GM19372 (cell line): ENCODE results near the gene CAPN9.
"Not testable (repeated sequence)": the region's sequence is repeated elsewhere in the genome, so short reads cannot be mapped to it uniquely, and the experiment has no call there.

ENCODE experiments used
- ATAC-seq: cut with Tn5 transposase; IDR thresholded peaks from one replicate; pipeline ENCODE4 v1.9.1; 2021; ENCODE audit warnings: mild to moderate bottlenecking, low read depth, moderate library complexity; ENCODE audit not compliant: unreplicated experiment

Gene CAPN9

DNA sequence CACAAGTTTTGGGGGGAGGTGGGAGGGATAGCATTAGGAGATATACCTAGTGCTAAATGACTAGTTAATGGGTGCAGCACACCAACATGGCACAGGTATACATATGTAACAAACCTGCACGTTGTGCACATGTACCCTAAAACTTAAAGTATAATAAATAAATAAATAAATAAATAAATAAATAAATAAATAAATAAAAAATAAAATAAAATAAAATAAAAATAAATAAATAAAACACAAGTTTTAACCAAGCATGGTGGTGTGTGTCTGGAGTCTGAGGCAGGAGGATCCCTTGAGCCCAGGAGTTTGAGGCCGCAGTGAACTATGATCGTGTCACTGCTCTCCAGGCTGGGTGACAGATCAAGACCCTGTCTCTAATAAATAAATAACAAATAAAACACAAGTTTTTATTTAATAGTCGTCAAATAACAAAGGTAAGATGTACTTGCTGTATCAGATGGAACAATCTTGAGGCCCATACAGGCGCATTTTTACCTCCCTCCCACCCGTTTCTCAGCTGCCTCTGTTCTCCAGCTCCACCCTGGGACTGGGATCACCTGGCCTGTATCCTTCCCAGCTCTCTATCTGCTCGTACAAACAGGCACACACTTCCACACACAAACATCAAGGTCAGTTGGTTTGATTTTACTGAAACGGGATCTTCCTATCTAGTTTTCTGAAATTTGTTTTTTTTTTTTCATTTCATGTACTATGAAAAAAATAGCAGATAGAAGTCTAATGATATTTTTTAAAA, 20.8 kb downstream of the CAPN9 start:
- ATAC-seq, result not testable (repeated sequence)

DNA sequence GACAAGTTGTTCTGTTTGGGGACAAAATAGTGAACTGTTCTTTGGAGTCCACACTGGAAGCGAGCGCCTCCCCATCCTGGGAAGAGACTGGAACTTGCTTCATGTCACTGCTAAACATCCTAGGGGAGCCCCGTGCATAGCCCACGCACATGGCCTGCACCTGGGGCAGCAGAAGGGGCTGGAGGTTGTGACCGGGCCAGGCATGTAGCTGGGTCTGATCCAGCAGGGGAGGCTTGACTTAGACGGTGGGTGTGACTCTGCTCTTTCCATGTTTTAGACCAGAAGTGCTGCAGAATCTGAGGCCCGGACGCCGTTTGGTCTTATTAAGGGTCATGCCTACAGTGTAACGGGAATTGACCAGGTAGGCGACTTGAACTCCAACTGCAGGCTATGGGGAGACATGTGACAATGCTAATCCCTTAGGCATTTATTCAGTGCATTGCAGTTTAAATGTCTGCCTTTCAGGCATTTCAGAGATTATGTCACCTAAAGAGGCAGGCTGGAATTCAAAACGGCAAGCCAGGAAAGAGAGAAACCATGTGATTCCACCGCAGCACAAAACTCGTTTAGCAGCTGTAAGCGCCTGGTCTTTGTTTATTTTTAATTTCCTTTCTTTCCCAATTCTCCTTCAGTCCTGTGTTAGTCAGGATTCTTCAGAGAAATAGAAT, 21.8 kb downstream of the CAPN9 start:
- no peak for ATAC-seq

GRCh38 chr1:230770317-230770716, 23.1 kb downstream of the CAPN9 start:
- no peak for ATAC-seq

DNA sequence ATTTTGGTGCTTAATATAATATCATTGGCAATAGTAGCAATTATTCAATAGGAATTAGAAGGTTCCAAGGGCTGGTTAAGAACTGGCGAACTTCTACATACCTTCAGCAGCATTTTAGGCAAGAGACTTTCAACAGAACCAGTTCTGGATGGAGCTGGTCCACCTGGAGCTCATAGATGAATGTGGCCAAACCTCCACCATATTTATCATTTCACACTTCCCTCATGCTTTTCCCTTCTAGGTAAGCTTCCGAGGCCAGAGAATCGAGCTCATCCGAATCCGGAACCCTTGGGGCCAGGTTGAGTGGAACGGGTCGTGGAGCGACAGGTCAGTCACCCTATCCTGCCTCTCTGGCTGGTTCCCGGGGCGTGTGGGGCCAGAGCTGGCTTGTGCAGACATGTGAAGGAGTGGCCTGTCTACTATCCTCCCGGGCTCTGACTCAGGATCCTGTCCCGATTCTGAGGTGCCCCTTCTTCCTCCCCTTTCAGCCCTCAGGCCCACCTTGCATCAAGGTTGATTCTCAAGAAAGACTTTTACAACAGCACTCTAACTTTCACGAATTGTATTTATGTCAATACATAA, 24.7 kb downstream of the CAPN9 start:
- ATAC-seq, result no peak

- no peak for ATAC-seq
Measured at GRCh38 chr1:230772457-230773395, 25.5 kb downstream of the CAPN9 start.

- no peak for ATAC-seq
Measured at GRCh38 chr1:230773396-230774033, 26.3 kb downstream of the CAPN9 start.

- no peak for ATAC-seq
Measured at GRCh38 chr1:230778916-230779590, 31.9 kb downstream of the CAPN9 start.

GRCh38 chr1:230781131-230781530, 33.9 kb downstream of the CAPN9 start:
- ATAC-seq, result no peak

DNA sequence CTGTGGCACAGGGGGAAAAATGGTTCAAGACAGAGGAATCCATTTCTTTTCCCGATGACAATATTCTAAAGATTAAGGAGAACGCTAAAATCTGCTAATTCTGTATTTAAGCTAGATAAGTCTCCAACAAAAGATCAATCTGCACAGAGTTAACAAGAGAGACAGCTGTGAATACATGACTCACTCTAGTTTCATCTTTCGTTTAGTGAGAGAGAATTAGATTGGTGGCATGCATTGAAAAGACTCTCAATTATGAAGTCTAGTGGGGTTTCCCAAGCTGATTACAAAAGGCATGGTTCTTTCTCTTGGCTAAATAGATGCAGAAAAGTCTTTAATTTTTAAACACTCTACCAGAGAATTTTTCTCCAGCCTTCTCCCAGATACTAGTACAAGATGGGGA, 34.4 kb downstream of the CAPN9 start:
- ATAC-seq, result no peak

DNA sequence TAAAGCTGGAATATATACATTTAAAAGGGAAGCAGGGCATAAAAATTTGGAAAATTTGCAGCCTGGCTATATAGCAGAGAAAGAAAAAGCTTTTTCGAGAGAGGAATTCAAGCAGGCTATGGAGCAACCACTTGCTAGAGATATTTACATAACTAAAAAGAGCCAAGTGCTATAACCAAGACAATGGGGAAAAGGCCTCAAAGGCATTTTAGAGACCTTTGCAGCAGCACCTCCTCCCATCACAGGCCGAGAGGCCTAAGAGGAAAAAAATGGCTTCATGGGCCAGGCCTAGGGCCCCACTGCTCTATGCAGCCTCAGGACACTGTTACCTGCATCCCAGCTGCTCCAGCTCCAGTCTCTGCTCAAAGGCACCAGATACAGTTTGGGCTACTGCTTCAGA, 37.0 kb downstream of the CAPN9 start:
- ATAC-seq, result no peak

DNA sequence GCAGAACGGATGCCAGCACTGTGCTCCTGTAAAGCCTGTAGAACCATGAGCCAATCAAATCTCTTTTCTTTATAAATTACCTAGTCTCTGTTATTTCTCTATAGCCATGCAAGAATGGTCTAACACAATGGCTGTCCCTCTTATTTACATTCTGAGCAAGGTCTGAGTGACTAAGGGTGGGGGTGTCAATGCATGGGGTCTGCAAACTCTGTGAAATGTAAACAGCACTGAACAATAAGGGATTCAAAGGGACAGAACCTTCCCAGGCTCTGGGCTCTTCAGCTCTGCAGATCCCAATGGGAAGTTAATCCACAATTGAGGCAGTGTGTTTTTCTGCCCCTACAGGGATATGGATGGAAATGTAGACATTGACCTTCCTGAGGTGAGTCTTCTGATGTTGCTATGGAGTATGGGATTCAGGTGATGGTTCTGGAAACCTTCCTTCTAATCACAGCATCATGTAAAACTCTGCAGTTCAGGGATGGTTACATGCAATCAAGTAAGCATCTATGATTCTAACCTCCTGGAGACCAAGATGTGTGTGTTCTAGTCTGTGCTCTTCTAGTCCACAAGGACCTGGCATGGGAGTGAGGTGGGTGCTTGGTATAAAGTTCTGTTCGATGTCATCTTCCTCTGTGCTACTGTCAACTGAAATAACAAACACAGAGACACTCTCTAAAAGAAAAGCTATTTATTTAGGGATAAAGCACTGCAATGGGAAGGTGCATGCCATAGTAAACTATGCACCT, 38.6 kb downstream of the CAPN9 start:
- ATAC-seq, result no peak

DNA sequence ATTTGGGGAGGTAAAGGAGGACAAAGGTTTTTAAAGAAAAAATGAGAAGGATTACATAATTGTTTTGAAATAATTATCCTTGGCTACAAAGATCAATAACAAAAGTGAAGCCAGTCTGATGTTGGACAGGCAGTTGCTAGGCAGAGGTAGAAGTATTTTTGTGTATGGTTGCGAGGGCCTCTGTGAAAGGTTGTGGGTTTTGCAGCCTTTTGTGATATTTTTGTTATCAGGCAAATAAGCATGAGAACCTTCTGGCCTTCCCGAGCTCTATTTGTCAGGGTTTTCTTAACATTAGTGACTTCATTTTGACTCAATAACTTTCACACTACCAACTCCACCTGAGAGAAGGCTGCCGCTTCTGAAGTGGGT, 39.2 kb downstream of the CAPN9 start:
- ATAC-seq, result no peak

DNA sequence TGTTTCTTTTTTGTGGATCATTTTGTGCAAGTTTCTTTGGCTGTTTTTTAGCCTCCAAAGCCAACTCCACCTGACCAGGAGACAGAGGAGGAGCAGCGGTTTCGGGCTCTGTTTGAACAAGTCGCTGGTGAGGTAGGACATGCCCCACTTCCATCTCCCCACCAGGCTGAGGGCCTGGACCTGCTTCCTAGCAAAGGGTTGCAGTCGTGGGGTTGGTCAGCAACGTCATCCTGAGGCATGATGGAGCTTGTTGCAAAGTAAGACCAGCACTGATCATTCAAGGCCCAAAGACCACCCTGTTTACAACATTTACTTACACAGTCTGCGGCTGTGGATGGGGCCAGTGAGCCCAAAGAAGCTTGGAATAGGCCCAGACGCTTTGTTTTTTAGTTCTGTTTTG, 40.3 kb downstream of the CAPN9 start:
- no peak for ATAC-seq

GRCh38 chr1:230788561-230789275, 41.5 kb downstream of the CAPN9 start:
- no peak for ATAC-seq

DNA sequence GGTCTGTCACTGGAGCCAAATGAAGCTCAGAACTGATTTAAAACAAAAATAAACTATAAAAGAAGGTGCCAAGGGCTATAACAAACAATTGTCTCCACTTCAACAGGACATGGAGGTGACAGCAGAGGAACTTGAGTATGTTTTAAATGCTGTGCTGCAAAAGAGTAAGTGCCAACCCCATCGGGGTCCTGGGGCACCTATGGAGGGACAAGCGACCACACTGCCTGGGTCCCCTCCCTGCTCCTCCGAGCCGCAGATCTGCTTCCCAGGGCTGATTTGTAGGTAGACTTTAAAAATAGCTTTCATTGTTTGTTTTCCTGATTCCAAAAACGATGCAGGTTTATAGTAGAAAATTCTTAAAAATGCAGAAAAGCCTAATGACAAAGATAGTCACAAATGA, 42.8 kb downstream of the CAPN9 start:
- no peak for ATAC-seq

DNA sequence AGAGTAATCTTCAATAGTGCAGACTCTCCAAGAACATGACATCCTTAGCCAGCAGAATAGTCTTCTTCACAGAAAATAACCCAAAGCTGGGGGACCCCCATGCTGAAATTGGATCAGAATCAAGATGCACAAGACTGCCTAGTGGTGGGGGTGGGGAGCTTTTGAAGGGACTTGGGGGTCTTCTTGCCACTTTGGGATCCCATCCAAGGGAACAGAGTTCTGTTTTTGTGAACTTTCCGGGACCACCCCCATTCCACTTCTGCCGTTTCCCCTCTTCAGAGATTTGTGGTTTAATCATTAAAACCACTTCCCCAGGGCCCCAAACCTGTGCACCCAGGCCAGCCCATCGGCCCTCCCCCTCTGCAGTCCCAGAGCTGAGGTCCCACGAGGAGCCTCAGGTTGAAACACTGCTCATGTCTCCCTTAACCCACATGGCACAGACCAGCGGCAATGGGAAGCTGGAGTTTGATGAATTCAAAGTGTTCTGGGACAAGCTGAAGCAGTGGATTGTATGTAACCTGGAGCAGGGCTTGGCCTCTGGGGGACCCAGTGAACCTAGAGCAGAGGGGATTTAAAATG, 44.9 kb downstream of the CAPN9 start:
- ATAC-seq, result no peak

DNA sequence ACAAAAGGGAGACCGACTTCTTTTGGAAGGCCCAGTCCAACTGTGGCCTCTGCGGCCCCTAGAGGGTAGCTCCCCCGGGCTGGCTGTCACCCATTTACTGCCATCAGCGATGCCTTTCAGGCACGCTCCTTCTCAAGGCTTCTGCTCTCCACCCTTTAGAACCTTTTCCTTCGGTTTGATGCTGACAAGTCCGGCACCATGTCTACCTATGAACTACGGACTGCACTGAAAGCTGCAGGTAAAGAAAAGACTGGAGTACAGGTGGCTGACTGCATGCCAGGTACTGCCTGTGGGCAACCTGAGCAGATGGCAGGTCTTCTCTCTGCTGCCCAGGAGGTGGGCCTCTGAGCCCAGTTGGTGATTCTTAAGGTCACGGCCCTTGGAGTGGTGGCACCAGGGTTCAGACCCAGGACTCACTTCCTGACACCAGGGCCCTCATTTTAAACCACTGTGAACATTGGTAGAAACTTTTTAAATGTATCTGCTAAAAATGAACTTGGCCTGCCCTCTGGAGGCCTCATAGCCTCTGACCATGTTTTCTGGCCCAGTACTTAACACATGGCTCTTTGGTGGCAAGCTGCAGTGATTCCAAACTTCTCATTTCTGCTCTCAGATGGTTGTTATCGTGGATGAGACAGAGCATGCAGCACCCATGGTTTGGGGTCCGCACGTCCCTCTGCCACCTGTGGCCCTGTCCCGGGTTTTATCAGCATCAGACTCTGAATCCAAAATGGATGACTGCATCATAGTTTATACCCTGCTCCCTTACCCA, 45.7 kb downstream of the CAPN9 start:
- ATAC-seq, result no peak

DNA sequence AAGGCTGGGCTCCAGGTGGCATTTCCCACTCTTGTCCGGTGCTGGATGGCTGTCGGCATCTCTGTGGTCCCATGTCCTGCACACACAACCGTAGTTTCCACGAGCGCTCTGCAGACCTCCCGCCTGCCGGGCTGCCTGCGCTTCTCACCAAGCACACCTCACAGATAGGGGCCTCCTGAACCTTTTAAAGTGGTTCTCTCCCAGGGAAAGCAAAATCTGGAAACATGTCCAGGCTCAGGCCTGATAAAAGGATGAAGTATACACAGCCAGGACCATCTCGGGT, 46.2 kb downstream of the CAPN9 start:
- ATAC-seq, result no peak
